Measurements from ENCODE around the gene FGG.

FGG gene

GRCh38 chr4:154577324-154577723 is 35.1 kb downstream of the FGG start:
- no peak overlapping the region for H3K4me3 ChIP-seq (ENCODE audit: low read depth, low read length)
- TF ChIP-seq CTCF (conservative IDR thresholded peaks at IDR 0.05; ENCODE audit: low read depth, low read length), result no peak
- peak; percentile 55 for DNase-seq (ENCODE audit: low read depth)

- no peak overlapping the region for H3K4me3 ChIP-seq (ENCODE audit: low read depth, low read length)
- no peak for TF ChIP-seq CTCF (conservative IDR thresholded peaks at IDR 0.05; ENCODE audit: low read depth, low read length)
- DNase-seq (ENCODE audit: low read depth), result peak; percentile 32
These were observed 38.1 kb downstream of the FGG start for GRCh38 chr4:154574311-154574710.

- TF ChIP-seq CTCF (conservative IDR thresholded peaks at IDR 0.05; ENCODE audit: low read depth, low read length), result no peak
- no peak overlapping the region for H3K4me3 ChIP-seq (ENCODE audit: low read depth, low read length)
- no peak for DNase-seq (ENCODE audit: low read depth)
These were observed 39.1 kb downstream of the FGG start for GRCh38 chr4:154573190-154573870.

GRCh38 chr4:154569584-154569983 is 42.9 kb downstream of the FGG start:
- TF ChIP-seq CTCF (conservative IDR thresholded peaks at IDR 0.05; ENCODE audit: low read depth, low read length), result no peak
- H3K4me3 ChIP-seq (ENCODE audit: low read depth, low read length), result no peak overlapping the region
- no peak for DNase-seq (ENCODE audit: low read depth)

GRCh38 chr4:154569028-154569427 is 43.4 kb downstream of the FGG start:
- no peak for TF ChIP-seq CTCF (conservative IDR thresholded peaks at IDR 0.05; ENCODE audit: low read depth, low read length)
- no peak for DNase-seq (ENCODE audit: low read depth)
- no peak overlapping the region for H3K4me3 ChIP-seq (ENCODE audit: low read depth, low read length)

GRCh38 chr4:154566639-154567204 is 45.7 kb downstream of the FGG start:
- no peak for DNase-seq (ENCODE audit: low read depth)
- no peak for TF ChIP-seq CTCF (conservative IDR thresholded peaks at IDR 0.05; ENCODE audit: low read depth, low read length)
- no peak overlapping the region for H3K4me3 ChIP-seq (ENCODE audit: low read depth, low read length)

GRCh38 chr4:154565704-154566103 is 46.8 kb downstream of the FGG start:
- DNase-seq (ENCODE audit: low read depth), result no peak
- no peak overlapping the region for H3K4me3 ChIP-seq (ENCODE audit: low read depth, low read length)
- TF ChIP-seq CTCF (conservative IDR thresholded peaks at IDR 0.05; ENCODE audit: low read depth, low read length), result no peak

Data from choroid plexus epithelial cell (primary cell).